MCF 10A (cell line): ENCODE results near the gene DNAH12. TPM values are rescaled to one million over a fixed set of nuclear protein-coding genes. Genes with fewer than 3 reads are reported as not detected.

Experiments
- BruUV-seq: library from RNA; stranded (reverse); fragments of 400-500 nt; replicated peaks from 2 replicates; lab custom pipeline; 2021; lab: Mats Ljungman, UMichigan
- CTCF ChIA-PET: fragments of 300-600 bp; sonication (Branson Sonifier 250); formaldehyde crosslinking; extraction: SDS; loops from one replicate; lab custom pipeline; 2021; ENCODE audit warnings: antibody characterized with exemption, inconsistent platforms; lab: Yijun Ruan, JAX
- POLR2A ChIA-PET: fragments of 300-600, 350-650 bp; sonication (Branson Sonifier 250); formaldehyde crosslinking; extraction: SDS; loops from one replicate; lab custom pipeline; 2020; ENCODE audit warnings: antibody characterized with exemption, inconsistent platforms; lab: Yijun Ruan, JAX
- DNase-seq: peaks from one replicate; pipeline ENCODE4 v3.0.0-alpha.2; 2018; ENCODE audit not compliant: unreplicated experiment
- H3K27ac Mint-ChIP-seq: one replicate; pipeline ENCODE4 v1.8.0; 2022; ENCODE audit warnings: mild to moderate bottlenecking, low read depth, mixed read lengths; ENCODE audit not compliant: unreplicated experiment
- H3K27me3 Mint-ChIP-seq: one replicate; pipeline ENCODE4 v1.8.0; 2022; ENCODE audit warnings: mixed read lengths; ENCODE audit not compliant: insufficient read depth, unreplicated experiment
- H3K36me3 Mint-ChIP-seq: one replicate; pipeline ENCODE4 v1.8.0; 2022; ENCODE audit warnings: mild to moderate bottlenecking, moderate library complexity, mixed read lengths; ENCODE audit not compliant: insufficient read depth, unreplicated experiment
- H3K4me1 Mint-ChIP-seq: one replicate; pipeline ENCODE4 v1.8.0; 2022; ENCODE audit warnings: mixed read lengths; ENCODE audit not compliant: insufficient read depth, unreplicated experiment
- H3K4me3 Mint-ChIP-seq: one replicate; pipeline ENCODE4 v1.8.0; 2022; ENCODE audit warnings: mild to moderate bottlenecking, moderate library complexity, mixed read lengths; ENCODE audit not compliant: unreplicated experiment
- H3K9me3 Mint-ChIP-seq: one replicate; pipeline ENCODE4 v1.8.0; 2022; ENCODE audit warnings: mixed read lengths; ENCODE audit not compliant: unreplicated experiment
- intact Hi-C: fragments of 100-400 bp; cut with micrococcal nuclease; formaldehyde crosslinking; loops from 2 replicates; pipeline ENCODE4 v1.14.1; 2022
- total RNA-seq: library from RNA; stranded (reverse); gene quantifications from 2 replicates; pipeline ENCODE4 v1.2.3, GENCODE V29; 2022
- TF ChIP-seq, protein P1 (sequence below): fragments of 200-600 bp; IDR thresholded peaks from one replicate; pipeline ENCODE4 v1.8.0; 2022; ENCODE audit warnings: antibody characterized with exemption, mild to moderate bottlenecking; ENCODE audit not compliant: unreplicated experiment

The DNAH12 gene
- total RNA-seq, 1 experiment from 2014 or later = 0.58 TPM

DNA sequence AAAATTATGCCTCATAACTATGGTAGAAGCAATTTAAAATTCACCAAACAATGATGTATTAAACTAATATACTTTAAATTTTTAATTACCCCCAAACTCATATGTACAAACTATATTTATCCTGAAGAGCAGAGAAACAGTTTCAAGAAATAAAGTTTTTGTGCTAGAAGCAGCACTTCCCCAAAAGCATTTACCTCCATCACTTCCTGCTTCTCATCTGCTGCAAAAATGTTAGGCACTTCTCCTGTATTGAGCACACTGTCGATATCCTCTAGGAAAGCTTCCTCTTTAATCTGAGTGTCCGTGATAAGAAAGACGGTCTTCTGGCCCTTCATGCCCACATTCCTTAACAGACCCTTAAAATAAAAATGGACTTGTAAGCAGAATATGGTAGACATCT, 150.2 kb downstream of the DNAH12 start:
- H3K27me3 Mint-ChIP-seq = peaks cover 32% of the 10 kb centered on the region
- H3K36me3 Mint-ChIP-seq = peaks cover 6% of the 10 kb centered on the region
- intact Hi-C loops = no loop called here
- H3K9me3 Mint-ChIP-seq = no peaks in the 10 kb centered on the region
- H3K4me1 Mint-ChIP-seq = peaks cover 6% of the 10 kb centered on the region
- CTCF ChIA-PET = interaction anchor here (0.6 kb wide), 1 partner anchor 70 kb away, joined by 3 read pairs; no protein-coding TSS in a partner anchor
- H3K27ac Mint-ChIP-seq = no peak overlapping the region
- TF ChIP-seq, protein P1, sequence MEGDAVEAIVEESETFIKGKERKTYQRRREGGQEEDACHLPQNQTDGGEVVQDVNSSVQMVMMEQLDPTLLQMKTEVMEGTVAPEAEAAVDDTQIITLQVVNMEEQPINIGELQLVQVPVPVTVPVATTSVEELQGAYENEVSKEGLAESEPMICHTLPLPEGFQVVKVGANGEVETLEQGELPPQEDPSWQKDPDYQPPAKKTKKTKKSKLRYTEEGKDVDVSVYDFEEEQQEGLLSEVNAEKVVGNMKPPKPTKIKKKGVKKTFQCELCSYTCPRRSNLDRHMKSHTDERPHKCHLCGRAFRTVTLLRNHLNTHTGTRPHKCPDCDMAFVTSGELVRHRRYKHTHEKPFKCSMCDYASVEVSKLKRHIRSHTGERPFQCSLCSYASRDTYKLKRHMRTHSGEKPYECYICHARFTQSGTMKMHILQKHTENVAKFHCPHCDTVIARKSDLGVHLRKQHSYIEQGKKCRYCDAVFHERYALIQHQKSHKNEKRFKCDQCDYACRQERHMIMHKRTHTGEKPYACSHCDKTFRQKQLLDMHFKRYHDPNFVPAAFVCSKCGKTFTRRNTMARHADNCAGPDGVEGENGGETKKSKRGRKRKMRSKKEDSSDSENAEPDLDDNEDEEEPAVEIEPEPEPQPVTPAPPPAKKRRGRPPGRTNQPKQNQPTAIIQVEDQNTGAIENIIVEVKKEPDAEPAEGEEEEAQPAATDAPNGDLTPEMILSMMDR = no peak
- BruUV-seq = no TSS peak
- H3K4me3 Mint-ChIP-seq = no peak overlapping the region
- no peak for DNase-seq
- POLR2A ChIA-PET = no interaction called here

- intact Hi-C loops = no loop called here
- H3K4me1 Mint-ChIP-seq = no peaks in the 10 kb centered on the region
- no peaks in the 10 kb centered on the region for H3K9me3 Mint-ChIP-seq
- TF ChIP-seq, protein P1 = no peak
- H3K36me3 Mint-ChIP-seq = peaks cover 6% of the 10 kb centered on the region
- CTCF ChIA-PET = interaction anchor here (0.6 kb wide), 1 partner anchor 8 kb away, joined by 3 read pairs; no protein-coding TSS in a partner anchor
- DNase-seq = no peak
- H3K27me3 Mint-ChIP-seq = peaks cover 12% of the 10 kb centered on the region
- POLR2A ChIA-PET = interaction anchor here (0.6 to 0.9 kb wide), 2 partner anchors 11 to 13 kb away, joined by 3 to 4 read pairs; no protein-coding TSS in a partner anchor
- no TSS peak for BruUV-seq
- H3K27ac Mint-ChIP-seq = no peak overlapping the region
- no peak overlapping the region for H3K4me3 Mint-ChIP-seq
Measured at GRCh38 chr3:57391767-57392166, 152.4 kb downstream of the DNAH12 start.

GRCh38 chr3:57389271-57389670, 154.9 kb downstream of the DNAH12 start:
- ChIA-PET CTCF (interaction anchor here (0.7 kb wide), 1 partner anchor 22 kb away, joined by 3 read pairs; no protein-coding TSS in a partner anchor), POLR2A (no interaction called here)
- intact Hi-C loops = no loop called here
- DNase-seq = no peak
- H3K4me1 Mint-ChIP-seq = no peaks in the 10 kb centered on the region
- TF ChIP-seq, protein P1 = no peak
- no peak overlapping the region for H3K4me3 Mint-ChIP-seq
- H3K27ac Mint-ChIP-seq = no peak overlapping the region
- no peaks in the 10 kb centered on the region for H3K9me3 Mint-ChIP-seq
- H3K36me3 Mint-ChIP-seq = peaks cover 6% of the 10 kb centered on the region
- no TSS peak for BruUV-seq
- H3K27me3 Mint-ChIP-seq = peaks cover 12% of the 10 kb centered on the region

DNA sequence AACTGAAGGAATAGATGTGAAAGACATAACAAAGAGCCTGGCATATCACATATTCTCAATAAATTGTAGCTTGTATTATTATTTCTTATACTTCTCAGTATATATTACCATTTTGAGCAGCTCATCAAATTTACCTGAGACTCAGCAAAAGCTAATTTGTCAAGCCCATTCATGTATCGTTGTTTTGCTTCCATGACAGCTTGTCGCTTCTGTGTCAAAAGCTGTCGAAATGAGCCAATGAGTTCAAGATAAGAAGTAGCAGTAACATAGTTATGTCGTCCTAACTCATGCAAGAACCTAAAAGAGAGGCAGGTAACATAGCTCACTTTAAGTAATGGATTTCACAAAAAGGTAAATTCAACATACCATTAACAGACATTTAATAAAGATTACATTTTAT, 157.8 kb downstream of the DNAH12 start:
- no peak for DNase-seq
- BruUV-seq = no TSS peak

More for the DNA sequence above, 157.8 kb downstream of the DNAH12 start:
- H3K27ac Mint-ChIP-seq = no peak overlapping the region
- intact Hi-C loops = no loop called here
- H3K27me3 Mint-ChIP-seq = no peaks in the 10 kb centered on the region
- TF ChIP-seq, protein P1 = no peak
- H3K4me1 Mint-ChIP-seq = no peaks in the 10 kb centered on the region
- no peaks in the 10 kb centered on the region for H3K9me3 Mint-ChIP-seq
- ChIA-PET POLR2A (no interaction called here), CTCF (interaction anchor here (0.6 to 3.9 kb wide), 2 partner anchors 11 to 157 kb away, joined by 4 to 24 read pairs; no protein-coding TSS in a partner anchor)
- no peak overlapping the region for H3K4me3 Mint-ChIP-seq
- peaks cover 6% of the 10 kb centered on the region for H3K36me3 Mint-ChIP-seq
